GM19438 (cell line): Measurements from ENCODE around the gene HS3ST6.
"Not testable (repeated sequence)": the region's sequence is repeated elsewhere in the genome, so short reads cannot be mapped to it uniquely, and the experiment has no call there.

Experiments
- ATAC-seq: cut with Tn5 transposase; IDR thresholded peaks from one replicate; pipeline ENCODE4 v1.9.1; 2021; ENCODE audit warnings: low read depth; ENCODE audit not compliant: unreplicated experiment

HS3ST6 gene

GRCh38 chr16:1918351-1919326, at the start of gene HS3ST6:
HS3ST6 (minus strand) TSS chr16:1918415; CDS start chr16:1918323, 92 bp downstream.
- no peak for ATAC-seq

GRCh38 chr16:1966460-1966859, 48.2 kb upstream of the HS3ST6 start, which contains the start of gene RNF151:
RNF151 (plus strand) TSS chr16:1966856; CDS start chr16:1966882, 26 bp downstream.
- ATAC-seq: no peak

- no peak for ATAC-seq
Measured at GRCh38 chr16:1965396-1966001, 47.3 kb upstream of the HS3ST6 start.

- peak; percentile 66 for ATAC-seq
Measured at GRCh38 chr16:1964506-1965395, 46.5 kb upstream of the HS3ST6 start, which contains the start of gene RPS2. RPS2 (minus strand) TSS chr16:1964826; CDS start chr16:1964625, 201 bp downstream.

- ATAC-seq: no peak
Measured at GRCh38 chr16:1963806-1964505, 45.7 kb upstream of the HS3ST6 start.

GRCh38 chr16:1962161-1963153, 44.2 kb upstream of the HS3ST6 start:
- not testable (repeated sequence) for ATAC-seq

GRCh38 chr16:1961651-1962067, 43.4 kb upstream of the HS3ST6 start:
- ATAC-seq: no peak

GRCh38 chr16:1960665-1961630, 42.7 kb upstream of the HS3ST6 start:
- ATAC-seq: no peak

- peak; percentile 66 for ATAC-seq
Measured at GRCh38 chr16:1959269-1960039, 41.2 kb upstream of the HS3ST6 start, which contains the start of gene NDUFB10. NDUFB10 (plus strand) TSS chr16:1959538; CDS start chr16:1959625, 87 bp downstream.

GRCh38 chr16:1958715-1959268, 40.6 kb upstream of the HS3ST6 start:
- ATAC-seq: no peak

GRCh38 chr16:1958143-1958491, 39.9 kb upstream of the HS3ST6 start:
- ATAC-seq: not testable (repeated sequence)

GRCh38 chr16:1957434-1958142, 39.4 kb upstream of the HS3ST6 start:
- not testable (repeated sequence) for ATAC-seq

- no peak for ATAC-seq
Measured at GRCh38 chr16:1953734-1954133, 35.5 kb upstream of the HS3ST6 start.

- no peak for ATAC-seq
Measured at GRCh38 chr16:1950559-1950958, 32.3 kb upstream of the HS3ST6 start.

GRCh38 chr16:1950047-1950446, 31.8 kb upstream of the HS3ST6 start:
- no peak for ATAC-seq

- ATAC-seq: no peak
Measured at GRCh38 chr16:1949507-1949906, 31.3 kb upstream of the HS3ST6 start.
